Medulla oblongata (tissue), 1 donor: ENCODE data around the gene SLC44A2.

Source experiments
- DNase-seq: peaks from one replicate; pipeline ENCODE4 v3.0.0-alpha.2; 2015; ENCODE audit errors: extremely low spot score

SLC44A2 gene

DNA sequence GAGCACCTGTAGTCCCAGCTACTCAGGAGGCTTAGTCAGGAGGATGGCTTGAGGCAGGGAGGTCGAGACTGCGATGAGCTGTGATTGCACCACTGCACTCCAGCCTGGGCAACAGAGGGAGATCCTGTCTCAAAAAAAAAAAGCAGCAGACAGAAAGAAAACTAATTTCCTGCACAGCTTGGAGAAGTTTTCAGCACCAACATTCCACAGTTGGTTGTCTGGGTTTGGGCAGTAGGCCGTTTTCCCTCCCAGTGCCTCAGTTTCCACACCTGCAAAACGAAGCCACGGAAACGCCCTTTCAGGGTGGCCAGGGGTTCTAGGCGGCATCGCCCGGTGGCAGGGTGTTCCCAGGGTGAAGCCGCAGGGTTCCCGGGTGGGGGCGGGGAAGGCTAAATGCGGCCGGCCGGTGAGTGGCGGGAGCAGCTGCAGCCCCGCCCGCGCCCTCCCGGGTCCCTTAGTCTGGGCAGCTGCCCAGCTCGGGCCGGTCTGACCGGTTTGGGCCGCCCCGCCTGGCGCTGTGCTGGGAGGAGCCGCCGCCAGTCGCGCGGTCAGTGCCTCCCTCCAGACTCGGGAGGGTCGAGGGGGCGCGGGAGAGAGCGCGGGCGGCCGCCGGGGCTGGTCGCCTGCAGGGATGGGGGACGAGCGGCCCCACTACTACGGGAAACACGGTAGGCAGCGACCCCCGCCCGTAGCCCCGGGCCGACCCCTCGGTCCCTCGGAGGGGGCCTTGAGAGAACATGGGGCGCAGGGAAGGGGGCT lies at the start of gene SLC44A2:
Gene SLC44A2, plus strand, starts transcription at position 551 of the 759 bp plus-strand sequence. Its CDS starts 81 bp downstream, at position 632.
- DNase-seq: peak; percentile 91

DNA sequence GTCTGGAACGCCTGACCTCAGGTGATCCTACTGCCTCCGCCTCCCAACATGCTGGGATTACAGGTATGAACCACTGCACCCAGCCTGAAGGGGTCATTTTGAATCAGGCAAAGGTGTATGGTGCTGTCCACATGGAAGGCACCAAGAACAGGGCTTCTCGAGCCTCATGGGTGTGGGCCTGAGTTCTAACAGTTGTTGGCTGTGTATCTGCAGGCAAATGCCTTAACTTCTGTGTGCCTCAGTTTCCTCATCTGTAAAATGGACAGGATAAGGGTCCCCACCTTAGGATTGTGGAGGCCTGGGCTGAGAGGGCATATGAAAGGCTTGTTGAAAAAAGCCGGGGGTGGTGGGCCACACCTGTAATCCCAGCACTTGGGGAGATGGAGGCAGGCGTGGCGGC lies 47.4 kb upstream of the SLC44A2 start:
- no peak for DNase-seq

DNA sequence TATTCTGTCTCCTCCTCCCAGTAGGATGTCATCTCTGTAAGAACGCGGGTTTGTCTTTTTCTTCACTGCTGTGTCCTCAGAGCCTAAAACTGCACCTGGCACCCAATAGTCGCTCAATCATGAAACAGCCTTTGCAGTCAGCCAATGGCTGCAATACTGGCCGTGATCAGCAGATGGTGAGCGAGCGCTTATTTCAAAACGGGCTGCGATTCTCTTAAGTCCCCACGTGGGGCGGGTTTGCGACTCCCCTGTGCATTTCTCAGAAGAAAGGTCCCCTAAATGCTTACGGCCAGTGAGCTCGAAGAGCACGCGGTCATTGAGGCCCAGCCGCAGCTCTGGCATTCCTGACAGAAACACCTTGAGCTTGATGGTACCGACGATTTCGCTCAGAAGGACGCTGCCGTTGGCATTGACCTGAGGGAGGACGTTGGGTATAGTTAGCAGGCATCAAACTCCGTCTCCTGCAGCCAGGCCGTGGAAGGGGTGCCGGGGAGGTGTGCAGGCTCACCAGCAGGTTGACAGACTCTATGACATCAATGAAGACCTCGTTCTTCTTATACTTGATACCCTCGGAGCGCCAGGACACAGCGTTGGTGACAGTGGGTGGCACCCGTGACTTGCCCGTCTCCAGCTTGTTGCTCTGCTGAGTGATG lies 44.2 kb upstream of the SLC44A2 start:
- DNase-seq: peak; percentile 97

DNA sequence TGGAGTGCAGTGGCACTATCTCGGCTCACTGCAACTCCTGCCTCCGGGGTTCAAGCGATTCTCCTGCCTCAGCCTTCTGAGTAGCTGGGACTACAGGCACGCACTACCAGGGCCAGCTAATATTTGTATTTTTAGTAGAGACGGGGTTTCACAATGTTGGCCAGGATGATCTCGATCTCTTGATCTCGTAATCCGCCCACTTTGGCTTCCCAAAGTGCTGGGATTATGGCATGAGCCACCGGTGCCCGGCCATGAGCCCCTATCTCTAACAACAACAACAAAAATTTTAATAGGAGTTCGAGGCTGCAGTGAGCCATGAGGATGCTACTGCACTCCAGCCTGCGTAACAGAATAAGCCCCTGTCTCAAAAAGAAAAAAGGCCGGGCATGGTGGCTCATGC lies 43.3 kb upstream of the SLC44A2 start:
- DNase-seq: no peak

DNA sequence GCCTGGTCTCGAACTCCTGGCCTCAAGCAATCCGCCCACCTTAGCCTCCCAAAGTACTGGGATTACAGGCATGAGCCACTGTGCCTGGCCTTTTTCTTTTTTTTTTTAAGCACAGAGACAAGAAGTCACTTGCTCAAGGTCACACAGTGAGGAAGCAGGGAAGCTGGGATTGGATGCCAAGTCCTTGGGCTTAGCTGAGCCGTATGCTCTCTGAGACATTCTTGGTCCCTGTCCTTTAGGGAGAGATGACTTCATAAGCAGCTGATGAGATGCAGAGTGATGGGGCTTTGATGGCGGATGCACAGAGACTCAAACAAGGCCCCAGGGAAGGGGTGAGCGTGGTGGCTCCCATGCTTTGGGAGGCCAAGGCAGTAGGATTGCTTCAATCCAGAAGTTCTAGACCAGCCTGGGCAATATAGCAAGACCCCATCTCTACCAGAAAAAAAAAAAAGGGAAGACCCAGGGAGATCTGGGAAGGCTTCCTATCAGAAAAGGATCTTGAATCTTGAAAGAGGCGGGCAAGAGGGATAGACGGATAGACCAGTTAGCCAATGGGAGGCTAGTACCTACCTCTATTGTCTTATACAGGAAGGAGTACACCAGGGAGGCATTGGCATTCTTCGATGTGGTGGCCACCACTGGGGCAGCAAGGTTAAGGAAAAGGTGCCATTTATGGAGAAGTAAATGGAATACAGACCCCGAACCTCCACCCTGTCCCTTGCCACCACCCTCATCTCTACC lies 42.1 kb upstream of the SLC44A2 start:
- no peak for DNase-seq

DNA sequence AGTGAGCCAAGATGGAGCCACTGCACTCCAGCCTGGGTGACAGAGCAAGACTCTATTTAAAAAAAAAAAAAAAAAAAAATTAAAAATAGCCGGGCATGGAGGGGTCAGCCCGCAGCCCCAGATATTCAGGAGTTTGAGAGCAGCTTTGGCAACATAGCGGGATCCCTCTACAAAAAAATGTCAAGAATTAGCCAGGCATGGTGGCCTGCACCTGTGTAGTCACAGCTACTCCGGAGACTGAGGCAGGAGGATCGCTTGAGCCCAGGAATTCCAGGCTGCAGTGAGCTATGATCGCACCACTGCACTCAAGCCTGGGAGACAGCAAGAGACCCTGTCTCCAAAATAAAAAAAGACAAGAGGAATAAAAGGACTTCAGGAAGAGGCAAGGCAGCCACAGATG lies 39.0 kb upstream of the SLC44A2 start:
- no peak for DNase-seq

DNA sequence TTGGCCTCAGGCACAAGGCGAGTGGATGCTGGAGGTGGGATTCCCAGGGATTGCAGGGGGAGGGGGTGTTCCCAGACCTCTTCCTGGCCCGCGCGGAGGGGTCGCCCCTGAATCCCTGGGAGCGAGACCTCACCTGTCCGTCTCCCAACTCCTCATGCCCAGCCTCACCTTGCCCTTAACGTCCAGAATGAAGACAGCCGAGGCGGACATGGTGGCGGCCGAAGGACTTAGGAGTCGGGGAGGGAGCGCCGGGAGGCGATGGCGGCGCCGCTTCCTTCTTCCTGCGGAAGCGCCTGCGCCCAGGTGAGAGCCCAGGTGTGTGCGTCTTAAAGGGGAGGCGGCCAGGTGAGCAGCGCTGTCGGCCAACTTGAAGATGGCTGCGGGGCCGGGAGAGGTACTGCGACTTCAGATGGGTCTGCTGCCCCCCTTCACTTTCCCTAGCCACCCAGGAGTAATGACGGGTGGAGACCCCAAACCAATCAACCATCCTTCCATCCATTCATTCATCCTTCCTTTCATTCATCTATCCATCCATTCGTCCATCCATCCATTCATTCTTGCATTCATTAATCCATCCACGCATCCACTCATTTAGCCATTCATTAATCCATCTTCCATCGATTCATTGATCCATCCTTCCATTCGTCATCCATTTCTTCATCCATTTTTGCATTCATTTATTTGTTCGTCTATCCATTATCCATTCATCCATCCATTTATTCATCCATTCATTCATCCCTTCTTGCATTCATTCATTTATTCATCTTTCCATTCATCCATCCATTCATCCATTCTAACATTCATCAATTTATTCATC lies 38.1 kb upstream of the SLC44A2 start, which contains the start of gene AP1M2:
Gene AP1M2, minus strand, starts transcription at position 291 of the 817 bp plus-strand sequence. Its CDS starts 81 bp downstream, at position 210.
- DNase-seq: no peak

DNA sequence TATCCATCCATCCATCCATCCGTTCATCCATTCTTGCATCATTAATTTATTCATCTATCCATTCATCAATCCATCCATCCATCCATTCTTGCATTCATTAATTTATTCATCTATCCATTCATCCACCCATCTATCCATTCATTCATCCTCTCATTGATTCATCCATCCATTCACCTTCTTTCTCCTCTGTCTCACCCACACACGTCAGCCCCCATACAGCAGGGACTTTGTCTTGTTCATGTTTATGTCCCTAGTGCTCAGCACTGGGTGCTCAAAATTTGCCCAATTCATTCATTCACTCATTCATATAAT lies 37.6 kb upstream of the SLC44A2 start:
- DNase-seq: no peak

DNA sequence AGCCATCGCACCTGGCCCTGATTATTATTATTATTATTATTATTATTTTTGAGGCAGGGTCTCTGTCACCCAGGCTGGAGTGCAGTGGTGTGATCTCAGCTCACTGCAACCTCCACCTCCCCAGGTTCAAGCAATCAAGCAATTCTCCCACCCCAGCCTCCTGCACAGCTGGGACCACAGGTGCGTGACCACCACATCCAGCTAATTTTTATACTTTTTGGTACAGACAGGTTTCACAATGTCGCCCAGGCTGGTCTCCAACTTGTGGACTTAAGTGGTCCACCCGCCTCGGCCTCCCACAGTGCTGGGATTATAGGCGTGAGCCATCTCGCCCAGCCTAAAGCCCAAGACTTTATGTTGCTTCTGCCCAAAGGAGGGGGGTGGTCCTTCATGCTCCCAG lies 32.2 kb upstream of the SLC44A2 start:
- no peak for DNase-seq

DNA sequence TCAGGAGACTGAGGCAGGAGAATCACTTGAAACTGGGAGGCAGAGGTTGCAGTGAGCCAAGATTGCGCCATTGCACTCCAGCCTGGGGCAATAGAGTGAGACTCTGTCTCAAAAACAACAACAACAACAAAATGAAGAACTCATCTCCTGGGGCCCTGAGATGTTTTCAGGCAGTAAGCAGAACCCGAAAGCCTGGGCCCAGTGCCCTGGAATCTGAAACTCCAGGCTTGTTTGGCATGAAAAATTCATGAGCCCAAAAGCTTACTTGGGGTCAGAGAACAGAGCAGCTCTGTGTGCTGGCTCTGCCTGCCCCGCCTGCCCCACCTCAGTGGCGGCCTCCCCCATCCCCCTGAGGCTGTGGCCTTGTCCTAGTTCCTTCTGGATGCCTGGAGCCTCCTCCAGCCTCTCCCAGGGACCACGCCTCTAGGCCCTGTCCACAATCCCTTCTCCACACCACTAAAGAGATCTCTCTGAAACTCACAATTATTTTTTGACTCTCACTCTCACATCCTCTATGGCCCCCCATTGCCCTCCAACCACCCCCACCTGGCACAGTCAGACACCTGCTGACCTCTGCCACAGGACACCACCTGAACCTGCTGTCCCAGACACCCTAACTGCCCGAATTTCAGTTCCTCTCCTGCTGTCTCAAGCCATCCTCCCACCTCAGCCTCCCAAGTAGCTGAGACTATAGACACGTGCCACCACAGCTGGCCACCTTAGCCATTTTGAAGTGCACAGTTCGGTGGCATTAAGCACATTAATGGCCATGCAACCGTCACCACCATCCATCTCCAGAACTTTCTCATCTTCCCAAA lies 31.3 kb upstream of the SLC44A2 start:
- peak; percentile 74 for DNase-seq

DNA sequence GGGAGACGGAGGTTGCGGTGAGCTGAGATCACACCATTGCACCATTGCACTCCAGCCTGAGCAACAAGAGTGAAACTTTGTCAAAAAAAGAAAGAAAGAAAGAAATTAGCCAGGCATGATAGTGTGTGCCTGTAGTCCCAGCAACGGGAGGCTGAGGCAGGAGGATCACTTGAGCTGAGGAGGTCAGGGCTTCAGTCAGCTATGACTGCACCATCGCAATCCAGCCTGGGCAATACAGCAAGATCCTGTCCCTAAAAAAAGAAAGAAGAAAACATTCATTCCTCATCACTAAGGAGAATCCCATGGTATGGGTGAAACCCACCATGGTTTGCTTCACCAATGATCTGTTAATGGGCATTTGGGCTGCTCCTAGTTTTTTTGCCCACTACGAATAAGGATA lies 25.2 kb upstream of the SLC44A2 start:
- DNase-seq: no peak

DNA sequence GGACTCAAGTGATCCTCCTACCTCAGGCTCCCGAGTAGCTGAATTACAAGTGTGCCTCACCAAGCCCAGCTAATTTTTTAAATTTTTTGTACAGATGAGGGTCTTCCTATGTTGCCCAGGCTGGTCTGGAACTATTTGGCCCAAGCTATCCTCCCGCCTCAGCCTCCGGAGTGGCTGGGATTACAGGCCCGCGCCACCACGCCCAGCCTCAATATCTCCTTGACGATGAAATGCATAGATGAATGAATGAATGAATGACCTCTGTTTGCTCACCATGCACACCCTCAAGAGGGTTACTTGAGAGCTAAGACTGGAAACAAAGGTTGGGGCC lies 23.4 kb upstream of the SLC44A2 start:
- DNase-seq: no peak

DNA sequence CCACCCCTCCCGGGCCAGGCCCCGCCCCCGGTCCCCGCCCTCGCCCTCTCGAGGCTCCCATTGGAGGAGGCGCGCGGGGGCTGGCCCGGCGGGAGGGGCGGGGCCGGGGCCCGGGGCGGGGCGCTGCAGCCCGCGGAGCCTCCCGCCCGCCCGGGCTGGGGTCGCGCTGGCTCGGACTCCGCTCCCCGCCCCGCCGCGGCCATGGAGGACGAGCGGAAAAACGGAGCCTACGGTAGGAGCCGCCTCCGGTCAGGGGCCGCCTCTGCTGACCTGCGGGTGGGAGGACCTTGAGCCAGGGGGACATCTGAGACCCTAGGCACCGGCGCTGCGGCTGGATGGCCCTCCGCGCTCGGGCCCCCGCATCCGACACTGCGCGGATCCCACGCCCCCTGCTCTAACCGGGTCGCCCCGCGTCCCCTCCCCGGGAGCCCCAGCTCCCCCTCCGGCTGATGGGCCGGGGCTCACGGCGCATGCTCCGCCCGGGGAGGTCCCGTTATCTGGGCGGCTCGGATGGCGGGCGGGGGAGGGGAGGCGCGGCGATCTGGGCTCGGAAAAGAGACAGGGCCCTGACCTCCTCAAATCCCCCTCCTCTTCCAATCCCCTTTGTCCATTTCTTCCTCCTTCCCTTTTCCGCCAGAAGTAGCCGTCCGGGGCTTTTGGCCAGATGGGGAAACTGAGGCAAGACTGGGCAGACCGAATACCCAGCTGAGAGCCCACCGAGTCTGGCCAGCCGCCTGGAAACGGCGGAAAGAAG lies 22.8 kb upstream of the SLC44A2 start:
- peak; percentile 87 for DNase-seq

DNA sequence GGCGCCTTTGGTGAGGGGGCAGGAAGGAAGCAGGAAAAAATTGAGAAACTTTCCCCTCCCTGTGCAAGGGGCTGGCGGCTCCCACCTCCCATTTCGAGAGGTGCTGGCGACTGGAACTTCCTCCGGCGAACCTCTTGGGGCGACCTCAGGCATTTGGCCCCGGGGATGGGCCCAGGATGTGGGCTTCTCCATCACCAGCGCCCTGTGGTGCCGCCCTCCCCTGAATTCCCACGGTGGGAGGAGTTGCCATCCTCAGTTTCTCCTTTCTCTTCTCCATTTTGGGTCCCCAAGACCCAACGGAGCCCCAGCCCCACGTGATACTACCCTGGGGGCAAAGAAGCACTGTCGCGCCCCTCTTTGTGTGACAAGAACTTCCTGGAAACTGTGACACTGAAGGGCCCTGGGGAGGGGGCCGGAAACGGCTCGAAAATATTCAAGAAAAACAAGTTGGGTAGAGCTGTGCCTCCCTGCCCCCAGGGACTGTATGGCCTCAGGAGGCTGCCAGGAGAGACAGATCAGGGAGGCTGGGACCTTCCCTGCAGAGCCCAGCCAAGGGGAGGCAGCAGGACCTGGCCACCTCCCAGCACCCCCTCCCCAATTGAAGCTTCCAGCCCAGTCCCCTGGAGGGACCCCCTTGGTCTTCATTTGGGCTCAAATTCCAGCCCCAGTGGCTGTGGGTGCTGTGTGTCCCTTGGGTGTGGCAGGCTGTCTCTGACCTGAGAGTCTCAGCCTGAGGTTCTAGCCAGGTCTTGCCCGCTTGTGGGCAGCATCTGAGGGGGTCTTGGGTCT lies 22.1 kb upstream of the SLC44A2 start:
- peak; percentile 46 for DNase-seq

DNA sequence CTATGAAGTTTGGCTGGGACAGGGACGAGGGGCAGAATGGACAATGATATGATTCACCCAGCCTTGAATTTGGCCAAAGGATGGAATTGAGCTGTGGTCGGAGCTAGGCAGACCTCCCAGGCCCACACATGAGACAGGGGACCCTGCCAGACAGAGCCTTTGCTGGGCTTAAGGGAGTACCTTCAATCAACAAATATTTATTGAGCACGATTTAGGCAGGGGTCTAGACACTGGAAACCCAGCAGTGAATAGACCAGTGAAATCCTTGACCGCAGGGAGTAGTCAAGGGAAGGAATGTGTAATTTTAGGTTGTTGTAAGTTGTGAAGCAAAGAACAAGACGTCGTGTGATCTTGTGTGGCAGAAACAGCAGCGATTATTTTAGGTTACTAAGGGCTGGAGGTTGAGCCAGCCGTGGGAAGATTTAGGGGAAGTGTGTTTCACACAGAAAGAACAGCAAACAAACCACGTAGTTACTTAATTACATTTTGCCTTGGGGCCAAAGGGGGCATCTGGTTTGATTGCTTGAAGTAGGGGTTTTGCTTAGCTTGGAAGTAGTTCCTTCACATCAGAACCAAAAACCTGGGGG lies 21.4 kb upstream of the SLC44A2 start:
- peak; percentile 73 for DNase-seq

DNA sequence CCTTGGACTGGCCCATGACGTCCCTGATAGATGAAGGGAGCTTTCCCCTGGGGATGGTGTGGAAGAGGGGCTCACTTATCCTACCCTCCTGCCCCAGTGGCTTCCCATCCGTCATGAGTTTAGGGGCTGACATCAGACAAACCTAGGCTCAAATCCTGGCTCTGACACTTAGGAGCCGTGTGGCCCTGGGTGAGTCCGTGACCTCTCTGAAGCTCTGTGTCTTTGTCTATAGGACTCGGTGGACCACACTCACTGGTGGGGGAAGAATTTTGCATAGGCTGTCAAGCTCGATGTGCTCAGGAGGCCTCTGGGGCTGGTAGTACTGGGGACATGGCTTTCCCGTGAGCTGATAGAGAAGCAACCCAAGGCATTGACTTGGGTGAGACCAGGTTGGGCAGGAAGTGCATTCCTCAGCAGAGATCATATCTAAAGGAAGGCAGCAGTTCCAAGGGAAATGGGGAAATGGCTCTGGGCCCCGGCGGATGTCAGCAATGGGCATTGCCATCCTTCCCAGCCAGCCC lies 20.8 kb upstream of the SLC44A2 start:
- no peak for DNase-seq

DNA sequence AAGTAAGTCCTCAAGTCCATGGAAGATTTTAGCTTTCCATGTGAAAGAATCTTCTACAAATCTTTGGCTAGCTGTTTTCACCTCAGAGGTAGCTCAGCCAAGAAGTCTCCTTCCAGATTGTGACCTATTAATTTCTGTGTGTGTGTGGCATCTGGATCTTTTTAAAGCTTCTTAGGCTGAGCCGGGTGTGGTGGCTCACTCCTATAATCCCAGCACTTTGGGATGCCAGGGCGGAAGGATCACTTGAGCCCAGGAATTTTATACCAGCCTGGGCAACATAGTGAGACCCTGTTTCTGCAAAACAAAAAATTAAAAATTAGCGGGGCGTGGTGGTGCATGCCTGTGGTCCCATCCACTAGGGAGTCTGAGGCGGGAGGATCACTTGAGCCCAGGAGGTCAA lies 13.4 kb upstream of the SLC44A2 start:
- DNase-seq: no peak

DNA sequence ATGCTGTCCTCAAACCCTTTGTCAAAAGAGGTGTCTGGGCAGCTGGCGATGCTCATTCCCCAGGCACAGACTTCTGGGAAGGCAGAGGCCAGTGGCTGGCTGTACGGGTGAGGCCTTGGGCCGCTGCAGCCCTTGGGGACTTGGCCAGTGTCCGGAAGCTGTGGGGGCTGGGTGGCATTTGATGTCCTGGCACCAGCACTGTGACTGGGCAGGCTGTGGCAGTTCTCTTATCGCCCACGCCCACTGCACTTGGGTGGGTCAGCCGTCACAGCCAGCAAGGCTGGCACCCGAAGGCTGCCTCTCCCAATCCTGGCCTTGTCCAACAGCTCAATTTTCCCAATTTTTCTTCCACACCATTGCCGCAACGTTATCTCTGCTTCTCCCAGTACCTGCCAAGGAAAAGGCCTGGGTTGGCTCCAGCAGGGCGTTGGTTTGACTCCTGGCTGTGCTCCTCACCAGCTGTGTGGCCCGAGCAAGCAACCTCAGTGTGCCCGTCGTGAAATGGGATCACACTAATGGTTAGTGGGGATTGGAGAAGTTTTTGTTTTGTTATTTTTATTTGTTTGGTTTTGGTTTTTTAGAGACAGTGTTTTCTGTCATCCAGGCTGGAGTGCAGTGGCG lies 12.7 kb upstream of the SLC44A2 start:
- peak; percentile 71 for DNase-seq
